Measurements from ENCODE around the gene PRAMEF4.

DNA sequence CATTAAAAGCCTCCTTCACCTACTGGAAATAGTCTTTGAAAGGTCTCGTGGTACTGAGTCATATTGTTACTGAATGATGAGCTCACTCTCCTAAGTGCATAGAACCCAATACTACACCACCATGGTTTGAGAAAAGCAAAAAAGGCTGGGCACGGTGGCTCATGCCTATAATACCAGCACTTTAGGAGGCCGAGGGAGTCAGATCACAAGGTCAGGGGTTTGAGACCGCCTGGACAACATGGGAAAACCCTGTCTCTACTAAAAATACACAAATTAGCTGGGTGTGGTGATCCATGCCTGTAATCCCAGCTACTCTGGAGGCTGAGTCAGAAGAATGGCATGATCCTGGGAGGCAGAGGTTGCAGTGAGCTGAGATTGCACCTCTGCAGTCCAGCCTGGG, 34.2 kb downstream of the PRAMEF4 start:
- TF ChIP-seq, protein P1, sequence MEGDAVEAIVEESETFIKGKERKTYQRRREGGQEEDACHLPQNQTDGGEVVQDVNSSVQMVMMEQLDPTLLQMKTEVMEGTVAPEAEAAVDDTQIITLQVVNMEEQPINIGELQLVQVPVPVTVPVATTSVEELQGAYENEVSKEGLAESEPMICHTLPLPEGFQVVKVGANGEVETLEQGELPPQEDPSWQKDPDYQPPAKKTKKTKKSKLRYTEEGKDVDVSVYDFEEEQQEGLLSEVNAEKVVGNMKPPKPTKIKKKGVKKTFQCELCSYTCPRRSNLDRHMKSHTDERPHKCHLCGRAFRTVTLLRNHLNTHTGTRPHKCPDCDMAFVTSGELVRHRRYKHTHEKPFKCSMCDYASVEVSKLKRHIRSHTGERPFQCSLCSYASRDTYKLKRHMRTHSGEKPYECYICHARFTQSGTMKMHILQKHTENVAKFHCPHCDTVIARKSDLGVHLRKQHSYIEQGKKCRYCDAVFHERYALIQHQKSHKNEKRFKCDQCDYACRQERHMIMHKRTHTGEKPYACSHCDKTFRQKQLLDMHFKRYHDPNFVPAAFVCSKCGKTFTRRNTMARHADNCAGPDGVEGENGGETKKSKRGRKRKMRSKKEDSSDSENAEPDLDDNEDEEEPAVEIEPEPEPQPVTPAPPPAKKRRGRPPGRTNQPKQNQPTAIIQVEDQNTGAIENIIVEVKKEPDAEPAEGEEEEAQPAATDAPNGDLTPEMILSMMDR (IDR thresholded peaks at IDR 0.05), result no peak
- no peak for TF ChIP-seq ZFX (IDR thresholded peaks at IDR 0.05; ENCODE audit: borderline replicate concordance)

Measured in 22Rv1 (cell line).